CD14-positive monocyte (primary cell): ENCODE data around the gene GRID1. TPM values are rescaled to one million over a fixed set of nuclear protein-coding genes. Genes with fewer than 3 reads are reported as not detected.

Experiments
- DNase-seq, 3 donors: peaks; one replicate each; pipeline ENCODE4 v3.0.0-alpha.2; 2011 to 2022
- H2AFZ ChIP-seq: 2 replicates; pipeline ENCODE4 v1.6.0; 2012; ENCODE audit warnings: mild to moderate bottlenecking, low read depth, low read length, inconsistent platforms; ENCODE audit not compliant: insufficient read depth, poor library complexity, severe bottlenecking
- H3K27ac ChIP-seq, 2 donors: 1 replicate in 1 of 2; 2 replicates in 1 of 2; pipeline ENCODE4 v1.5.1; 2012 to 2013; ENCODE audit warnings: low read length in 2 of 2, control low read depth in 1 of 2, inconsistent platforms in 1 of 2, low read depth in 1 of 2, mild to moderate bottlenecking in 1 of 2
- H3K27me3 ChIP-seq, 2 donors: one replicate each; pipeline versions ENCODE4 v1.6.0 to v1.6.1; 2011 to 2013; ENCODE audit warnings: low read length in 2 of 2; ENCODE audit not compliant: control insufficient read depth in 2 of 2, insufficient read depth in 2 of 2
- H3K36me3 ChIP-seq, 2 donors: replicated peaks in 1 of 2; 1 replicate in 1 of 2; 2 replicates in 1 of 2; pipeline versions ENCODE4 v1.5.1 to v1.6.1; 2012 to 2013; ENCODE audit warnings: low read length in 2 of 2, control low read depth in 1 of 2, inconsistent platforms in 1 of 2, mild to moderate bottlenecking in 1 of 2; ENCODE audit not compliant: insufficient read depth in 2 of 2, control insufficient read depth in 1 of 2
- H3K4me1 ChIP-seq, 2 donors: 1 replicate in 1 of 2; 2 replicates in 1 of 2; pipeline versions ENCODE4 v1.5.1 to v1.6.1; 2012 to 2013; ENCODE audit warnings: low read length in 2 of 2, control low read depth in 1 of 2, inconsistent platforms in 1 of 2, mild to moderate bottlenecking in 1 of 2, moderate library complexity in 1 of 2; ENCODE audit not compliant: insufficient read depth in 2 of 2, control insufficient read depth in 1 of 2
- H3K4me2 ChIP-seq: replicated peaks from 2 replicates; pipeline ENCODE3; 2012; ENCODE audit warnings: low read length, moderate library complexity, mild to moderate bottlenecking; ENCODE audit not compliant: poor library complexity, severe bottlenecking; ENCODE audit errors: extremely low read depth
- H3K4me3 ChIP-seq, 3 experiments: fragments of 200-600 bp in 1 of 3; sonication (generic) in 1 of 3; replicated peaks in 1 of 3; 1 replicate in 2 of 3; 2 replicates in 1 of 3; pipeline ENCODE4 v1.5.1; 2011 to 2013; ENCODE audit warnings: low read length in 3 of 3, mild to moderate bottlenecking in 3 of 3, control low read depth in 2 of 3, low read depth in 2 of 3, inconsistent platforms in 1 of 3, moderate library complexity in 1 of 3
- H3K79me2 ChIP-seq: 2 replicates; pipeline ENCODE4 v1.6.0; 2012; ENCODE audit warnings: mild to moderate bottlenecking, control low read depth, inconsistent platforms, low read length, moderate library complexity; ENCODE audit not compliant: insufficient read depth
- H3K9ac ChIP-seq: 2 replicates; pipeline ENCODE4 v1.6.0; 2017; ENCODE audit warnings: low read length, mild to moderate bottlenecking; ENCODE audit not compliant: insufficient read depth, poor library complexity, severe bottlenecking
- H3K9me3 ChIP-seq, 2 donors: replicated peaks in 1 of 2; 1 replicate in 1 of 2; 2 replicates in 1 of 2; pipeline versions ENCODE4 v1.5.1 to v1.6.1; 2012 to 2013; ENCODE audit warnings: low read length in 2 of 2, control low read depth in 1 of 2; ENCODE audit not compliant: control insufficient read depth in 1 of 2, insufficient read depth in 1 of 2
- H4K20me1 ChIP-seq: 2 replicates; pipeline ENCODE4 v1.6.0; 2012; ENCODE audit warnings: mild to moderate bottlenecking, low read length, control low read depth, moderate library complexity; ENCODE audit not compliant: insufficient read depth
- H3K27ac Mint-ChIP-seq, 7 donors: one replicate each; pipeline ENCODE4 v1.8.0; 2020; ENCODE audit warnings: mild to moderate bottlenecking in 7 of 7, mixed read lengths in 7 of 7, moderate library complexity in 6 of 7, inconsistent platforms in 2 of 7
- H3K27me3 Mint-ChIP-seq, 3 donors: one replicate each; pipeline ENCODE4 v1.8.0; 2021 to 2022; ENCODE audit warnings: low read depth in 3 of 3, mild to moderate bottlenecking in 3 of 3, mixed read lengths in 3 of 3, moderate library complexity in 3 of 3, inconsistent platforms in 1 of 3
- H3K36me3 Mint-ChIP-seq, 2 donors: one replicate each; pipeline ENCODE4 v1.8.0; 2020; ENCODE audit warnings: mixed read lengths in 2 of 2, inconsistent platforms in 1 of 2, mild to moderate bottlenecking in 1 of 2
- H3K4me1 Mint-ChIP-seq: one replicate; pipeline ENCODE4 v1.8.0; 2020; ENCODE audit warnings: mild to moderate bottlenecking, mixed read lengths
- H3K4me3 Mint-ChIP-seq, 2 donors: one replicate each; pipeline ENCODE4 v1.8.0; 2020; ENCODE audit warnings: mild to moderate bottlenecking in 2 of 2, mixed read lengths in 2 of 2, moderate library complexity in 1 of 2
- H3K9me3 Mint-ChIP-seq, 7 donors: one replicate each; pipeline ENCODE4 v1.8.0; 2020 to 2022; ENCODE audit warnings: mixed read lengths in 7 of 7, mild to moderate bottlenecking in 6 of 7, moderate library complexity in 6 of 7, inconsistent platforms in 2 of 7
- WGBS: methylation state at CpG from one replicate; pipeline ENCODE4 v1.1.5; 2013; ENCODE audit warnings: missing lambda C conversion rate; ENCODE audit not compliant: insufficient coverage; 5-methylcytosine and 5-hydroxymethylcytosine counted together
- intact Hi-C, 2 donors: fragments of 100-400 bp; cut with micrococcal nuclease; formaldehyde crosslinking; loops; one replicate each; pipeline versions ENCODE4 v1.15.0 to v1.15.1; 2023
- polyA plus RNA-seq, 3 donors: library from polyadenylated mRNA; depleted of rRNA in 1 of 3; unstranded in 2 of 3; stranded (reverse) in 1 of 3; fragments of 300-500 nt in 2 of 3; fragments of >200 nt in 1 of 3; fragmentation: Illumina TruSeq in 2 of 3; gene quantifications; 1 replicate in 2 of 3; 2 replicates in 1 of 3; pipeline ENCODE4 v1.2.3, GENCODE V29; 2012 to 2021
- TF ChIP-seq, protein P1 (sequence below): fragments of 200-600 bp; IDR thresholded peaks from one replicate; pipeline ENCODE4 v1.8.0; 2022; ENCODE audit warnings: antibody characterized with exemption, mild to moderate bottlenecking

Gene GRID1
- polyA plus RNA-seq, 3 donors, result not detected

- Histone ChIP-seq H3K27ac (no peak overlapping the region), H3K9ac (no peak overlapping the region), H3K9me3 (no peaks in the 10 kb centered on the region), H2AFZ (no peak overlapping the region), H3K27me3 (no peaks in the 10 kb centered on the region), H3K4me3 (no peak overlapping the region), H3K79me2 (no peaks in the 10 kb centered on the region), H3K36me3 (no peaks in the 10 kb centered on the region), H3K4me2 (no peak overlapping the region), H3K4me1 (no peaks in the 10 kb centered on the region), H4K20me1 (no peaks in the 10 kb centered on the region)
- DNase-seq, result no peak
- peaks cover 0 to 2% (median 0%) of the 10 kb centered on the region in 7 donors for H3K9me3 Mint-ChIP-seq
- TF ChIP-seq, protein P1, sequence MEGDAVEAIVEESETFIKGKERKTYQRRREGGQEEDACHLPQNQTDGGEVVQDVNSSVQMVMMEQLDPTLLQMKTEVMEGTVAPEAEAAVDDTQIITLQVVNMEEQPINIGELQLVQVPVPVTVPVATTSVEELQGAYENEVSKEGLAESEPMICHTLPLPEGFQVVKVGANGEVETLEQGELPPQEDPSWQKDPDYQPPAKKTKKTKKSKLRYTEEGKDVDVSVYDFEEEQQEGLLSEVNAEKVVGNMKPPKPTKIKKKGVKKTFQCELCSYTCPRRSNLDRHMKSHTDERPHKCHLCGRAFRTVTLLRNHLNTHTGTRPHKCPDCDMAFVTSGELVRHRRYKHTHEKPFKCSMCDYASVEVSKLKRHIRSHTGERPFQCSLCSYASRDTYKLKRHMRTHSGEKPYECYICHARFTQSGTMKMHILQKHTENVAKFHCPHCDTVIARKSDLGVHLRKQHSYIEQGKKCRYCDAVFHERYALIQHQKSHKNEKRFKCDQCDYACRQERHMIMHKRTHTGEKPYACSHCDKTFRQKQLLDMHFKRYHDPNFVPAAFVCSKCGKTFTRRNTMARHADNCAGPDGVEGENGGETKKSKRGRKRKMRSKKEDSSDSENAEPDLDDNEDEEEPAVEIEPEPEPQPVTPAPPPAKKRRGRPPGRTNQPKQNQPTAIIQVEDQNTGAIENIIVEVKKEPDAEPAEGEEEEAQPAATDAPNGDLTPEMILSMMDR, result no peak
- H3K4me3 Mint-ChIP-seq, result no peak overlapping the region
- H3K27ac Mint-ChIP-seq, result no peak overlapping the region
- 80% methylated on average over 1 of the region's 1 CpG for WGBS
- H3K4me1 Mint-ChIP-seq, result no peaks in the 10 kb centered on the region
- H3K36me3 Mint-ChIP-seq, result no peaks in the 10 kb centered on the region
- peaks cover 3 to 8% (median 6%) of the 10 kb centered on the region in 3 donors for H3K27me3 Mint-ChIP-seq
- intact Hi-C loops, result no loop called here
Measured at GRCh38 chr10:86308056-86308455, 58.5 kb downstream of the GRID1 start.

DNA sequence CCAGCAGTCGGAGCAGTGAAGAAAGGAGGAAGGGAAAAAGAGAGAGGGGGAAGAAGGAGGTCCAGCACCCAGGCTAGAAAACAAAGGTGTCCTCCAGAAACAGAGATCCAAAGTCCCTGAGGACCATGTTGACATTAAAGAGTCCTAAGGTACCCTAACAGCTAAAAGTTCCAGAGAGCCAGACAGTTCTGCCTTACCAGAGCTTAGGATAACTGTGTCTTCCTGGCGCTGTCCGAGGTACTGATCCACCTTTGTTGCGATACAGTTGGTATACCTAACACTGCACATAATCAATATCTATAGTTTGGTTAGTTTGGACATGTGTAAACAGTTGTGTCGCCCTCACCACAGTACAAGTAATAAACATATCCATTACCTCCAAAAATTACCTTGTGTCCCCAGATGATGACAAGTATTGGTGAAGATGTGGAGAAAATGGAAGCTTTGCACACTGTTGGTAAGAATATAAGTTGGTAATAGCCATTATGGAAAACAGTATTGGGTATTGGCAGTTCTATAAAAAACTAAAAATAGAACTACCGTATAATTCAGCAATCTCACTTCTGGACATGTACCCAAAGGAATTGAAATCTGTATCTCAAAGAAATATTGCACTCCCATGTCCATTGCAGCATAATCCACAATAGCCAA, 59.8 kb downstream of the GRID1 start:
- TF ChIP-seq, protein P1, result no peak
- Histone ChIP-seq H3K4me2 (no peak overlapping the region), H3K27ac (no peak overlapping the region), H3K79me2 (no peaks in the 10 kb centered on the region), H3K4me1 (no peaks in the 10 kb centered on the region), H3K36me3 (no peaks in the 10 kb centered on the region), H3K9ac (no peak overlapping the region), H2AFZ (no peak overlapping the region), H3K27me3 (no peaks in the 10 kb centered on the region), H4K20me1 (no peaks in the 10 kb centered on the region), H3K4me3 (no peak overlapping the region), H3K9me3 (no peaks in the 10 kb centered on the region)
- intact Hi-C loops, result no loop called here
- Mint-ChIP-seq H3K27ac (no peak overlapping the region), H3K36me3 (no peaks in the 10 kb centered on the region), H3K9me3 (peaks cover 0 to 2% (median 0%) of the 10 kb centered on the region in 7 donors), H3K4me1 (no peaks in the 10 kb centered on the region), H3K4me3 (no peak overlapping the region), H3K27me3 (peaks cover 3 to 9% (median 7%) of the 10 kb centered on the region in 3 donors)
- DNase-seq, result no peak
- no CpG with 5 or more reads among the region's 6 CpGs for WGBS
